Smooth muscle cell (in vitro differentiated cells): ENCODE data around the gene LFNG. TPM values are rescaled to one million over a fixed set of nuclear protein-coding genes. Genes with fewer than 3 reads are reported as not detected.

Experiments used
- DNase-seq: peaks from one replicate; lab custom pipeline; 2025; ENCODE audit not compliant: unreplicated experiment; lab: John Stamatoyannopoulos, UW
- H2AFZ ChIP-seq: fragments of 200-600 bp; sonication (generic); 2 replicates; pipeline ENCODE4 v1.6.0; 2016; ENCODE audit warnings: antibody characterized with exemption, low read depth, mild to moderate bottlenecking
- H3F3A ChIP-seq: fragments of 200-600 bp; sonication (generic); 2 replicates; pipeline ENCODE4 v1.6.0; 2017; ENCODE audit warnings: antibody characterized with exemption, low read depth
- H3K27ac ChIP-seq: fragments of 200-600 bp; sonication (generic); 2 replicates; pipeline ENCODE4 v1.5.1; 2016; ENCODE audit warnings: low read depth, mild to moderate bottlenecking
- H3K27me3 ChIP-seq: fragments of 200-600 bp; sonication (generic); 2 replicates; pipeline ENCODE4 v1.6.1; 2016; ENCODE audit warnings: low read depth, mild to moderate bottlenecking
- H3K36me3 ChIP-seq: fragments of 200-600 bp; sonication (generic); 2 replicates; pipeline ENCODE4 v1.5.1; 2016; ENCODE audit warnings: low read depth
- H3K4me1 ChIP-seq: fragments of 200-600 bp; sonication (generic); 2 replicates; pipeline ENCODE4 v1.5.1; 2016; ENCODE audit warnings: low read depth
- H3K4me2 ChIP-seq: fragments of 200-600 bp; sonication (generic); 2 replicates; pipeline ENCODE4 v1.6.0; 2016; ENCODE audit warnings: mild to moderate bottlenecking
- H3K4me3 ChIP-seq: fragments of 200-600 bp; sonication (generic); 2 replicates; pipeline ENCODE4 v1.5.1; 2016; ENCODE audit warnings: mild to moderate bottlenecking
- H3K79me2 ChIP-seq: fragments of 200-600 bp; sonication (generic); 2 replicates; pipeline ENCODE4 v1.6.0; 2016; ENCODE audit warnings: low read depth, mild to moderate bottlenecking
- H3K9ac ChIP-seq: fragments of 200-600 bp; sonication (generic); 2 replicates; pipeline ENCODE4 v1.6.0; 2016; ENCODE audit warnings: low read depth
- H3K9me3 ChIP-seq: fragments of 200-600 bp; sonication (generic); replicated peaks from 2 replicates; pipeline ENCODE4 v1.5.1; 2016; ENCODE audit warnings: low read depth
- H4K20me1 ChIP-seq: fragments of 200-600 bp; sonication (generic); 2 replicates; pipeline ENCODE4 v1.6.0; 2016; ENCODE audit warnings: low read depth
- WGBS: methylation state at CpG from one replicate; pipeline ENCODE4 v1.1.7; 2016; ENCODE audit warnings: low lambda C conversion rate; 5-methylcytosine and 5-hydroxymethylcytosine counted together
- polyA plus RNA-seq: library from polyadenylated mRNA; unstranded; fragments of >200 nt; fragmentation: Nextera tagmentation; extraction: Ambion mirVana; gene quantifications from 2 replicates; pipeline ENCODE4 v1.2.1, GENCODE V29; 2016
- total RNA-seq: library from RNA; depleted of rRNA; stranded (reverse); fragments of >200 nt; gene quantifications from 2 replicates; pipeline ENCODE4 v1.2.3, GENCODE V29; 2014
- TF ChIP-seq, protein P1 (sequence below): fragments of 200-600 bp; sonication (generic); IDR thresholded peaks from 2 replicates; pipeline ENCODE4 v1.5.1; 2017; ENCODE audit warnings: borderline replicate concordance, mild to moderate bottlenecking, antibody characterized with exemption; ENCODE audit not compliant: insufficient read depth, poor library complexity, severe bottlenecking

LFNG gene
- total and polyA plus RNA-seq, 2 experiments from 2014 or later = 6.0 to 9.8 TPM

DNA sequence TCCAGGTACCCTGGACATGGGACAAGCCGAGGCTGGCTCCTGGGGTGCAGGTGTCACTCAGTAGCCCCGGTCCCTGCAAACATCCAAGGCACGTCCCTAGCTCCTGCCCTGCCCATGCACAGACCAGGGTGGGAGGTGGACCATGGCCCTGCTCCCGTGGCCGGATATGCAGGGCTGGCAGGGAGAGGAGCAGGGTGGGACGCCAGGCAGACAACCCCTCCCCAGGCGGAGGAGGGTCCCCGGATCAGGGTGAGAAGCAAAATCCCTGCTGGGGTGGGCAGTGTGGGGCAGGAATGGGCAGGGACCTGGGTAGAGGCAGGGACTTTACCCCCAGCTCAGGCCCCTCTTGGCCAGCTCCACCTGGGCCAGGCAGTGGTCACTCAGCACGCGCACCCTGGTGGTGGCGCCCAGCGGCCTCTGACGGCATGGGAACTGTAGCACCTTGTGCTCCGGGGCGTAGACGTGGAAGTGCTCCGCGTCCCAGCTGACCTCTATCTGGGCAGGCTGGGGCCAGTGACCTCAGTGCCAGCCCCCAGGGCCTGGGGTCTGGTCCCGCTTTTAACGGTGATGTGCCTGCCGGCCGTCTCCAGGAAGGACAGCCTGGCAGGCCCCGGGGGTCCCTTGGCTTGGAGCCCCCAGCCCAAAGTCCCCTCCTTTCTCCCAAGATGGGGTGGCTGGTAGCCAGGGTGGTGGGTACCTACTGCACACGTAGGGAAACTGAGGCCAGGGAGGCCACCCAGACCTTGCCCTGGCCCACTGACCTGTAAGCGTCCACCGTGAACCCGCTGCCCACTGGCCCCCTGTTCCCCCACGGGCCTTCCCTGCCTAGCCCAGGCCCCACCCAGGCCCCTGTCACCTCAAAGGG lies 44.5 kb upstream of the LFNG start:
- no peak overlapping the region for H3K4me2 ChIP-seq
- H3F3A ChIP-seq = no peaks in the 10 kb centered on the region
- no peak overlapping the region for H3K9ac ChIP-seq
- H3K4me3 ChIP-seq = no peak overlapping the region
- H2AFZ ChIP-seq = no peak overlapping the region
- H3K27me3 ChIP-seq = no peaks in the 10 kb centered on the region
- DNase-seq = no peak
- H3K9me3 ChIP-seq = no peaks in the 10 kb centered on the region
- no peaks in the 10 kb centered on the region for H3K36me3 ChIP-seq
- no peaks in the 10 kb centered on the region for H3K79me2 ChIP-seq
- H3K4me1 ChIP-seq = peaks cover 15% of the 10 kb centered on the region
- WGBS = 90% methylated on average over 28 of the region's 28 CpGs
- TF ChIP-seq, protein P1, sequence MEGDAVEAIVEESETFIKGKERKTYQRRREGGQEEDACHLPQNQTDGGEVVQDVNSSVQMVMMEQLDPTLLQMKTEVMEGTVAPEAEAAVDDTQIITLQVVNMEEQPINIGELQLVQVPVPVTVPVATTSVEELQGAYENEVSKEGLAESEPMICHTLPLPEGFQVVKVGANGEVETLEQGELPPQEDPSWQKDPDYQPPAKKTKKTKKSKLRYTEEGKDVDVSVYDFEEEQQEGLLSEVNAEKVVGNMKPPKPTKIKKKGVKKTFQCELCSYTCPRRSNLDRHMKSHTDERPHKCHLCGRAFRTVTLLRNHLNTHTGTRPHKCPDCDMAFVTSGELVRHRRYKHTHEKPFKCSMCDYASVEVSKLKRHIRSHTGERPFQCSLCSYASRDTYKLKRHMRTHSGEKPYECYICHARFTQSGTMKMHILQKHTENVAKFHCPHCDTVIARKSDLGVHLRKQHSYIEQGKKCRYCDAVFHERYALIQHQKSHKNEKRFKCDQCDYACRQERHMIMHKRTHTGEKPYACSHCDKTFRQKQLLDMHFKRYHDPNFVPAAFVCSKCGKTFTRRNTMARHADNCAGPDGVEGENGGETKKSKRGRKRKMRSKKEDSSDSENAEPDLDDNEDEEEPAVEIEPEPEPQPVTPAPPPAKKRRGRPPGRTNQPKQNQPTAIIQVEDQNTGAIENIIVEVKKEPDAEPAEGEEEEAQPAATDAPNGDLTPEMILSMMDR = no peak
- H4K20me1 ChIP-seq = no peaks in the 10 kb centered on the region
- H3K27ac ChIP-seq = no peak overlapping the region

DNA sequence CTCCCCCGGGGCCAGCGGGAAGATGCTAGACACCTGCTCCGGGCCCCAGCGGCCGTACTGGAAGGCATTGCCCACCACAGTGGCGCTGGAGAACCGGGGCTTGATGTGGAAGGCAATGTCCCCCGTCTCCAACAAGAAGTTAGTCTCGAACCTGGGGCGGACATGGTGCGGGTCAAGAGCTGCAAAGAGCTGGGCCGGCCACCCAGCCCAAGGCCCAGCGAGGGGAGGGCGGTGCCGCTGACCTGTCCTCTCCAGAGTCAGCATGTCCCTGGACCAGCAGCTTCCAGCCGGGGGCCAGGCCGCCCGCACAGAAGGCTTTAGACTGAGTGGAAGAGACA lies 43.9 kb upstream of the LFNG start:
- TF ChIP-seq, protein P1 = no peak
- no peak overlapping the region for H3K4me2 ChIP-seq
- H3K79me2 ChIP-seq = no peaks in the 10 kb centered on the region
- no peaks in the 10 kb centered on the region for H3K36me3 ChIP-seq
- no peaks in the 10 kb centered on the region for H3K27me3 ChIP-seq
- no peak overlapping the region for H3K27ac ChIP-seq
- H3K9me3 ChIP-seq = no peaks in the 10 kb centered on the region
- H4K20me1 ChIP-seq = no peaks in the 10 kb centered on the region
- no peak overlapping the region for H3K9ac ChIP-seq
- H3K4me3 ChIP-seq = no peak overlapping the region
- no peak overlapping the region for H2AFZ ChIP-seq
- H3F3A ChIP-seq = no peaks in the 10 kb centered on the region
- H3K4me1 ChIP-seq = peaks cover 15% of the 10 kb centered on the region
- no peak for DNase-seq
- WGBS = 96% methylated on average over 18 of the region's 18 CpGs

DNA sequence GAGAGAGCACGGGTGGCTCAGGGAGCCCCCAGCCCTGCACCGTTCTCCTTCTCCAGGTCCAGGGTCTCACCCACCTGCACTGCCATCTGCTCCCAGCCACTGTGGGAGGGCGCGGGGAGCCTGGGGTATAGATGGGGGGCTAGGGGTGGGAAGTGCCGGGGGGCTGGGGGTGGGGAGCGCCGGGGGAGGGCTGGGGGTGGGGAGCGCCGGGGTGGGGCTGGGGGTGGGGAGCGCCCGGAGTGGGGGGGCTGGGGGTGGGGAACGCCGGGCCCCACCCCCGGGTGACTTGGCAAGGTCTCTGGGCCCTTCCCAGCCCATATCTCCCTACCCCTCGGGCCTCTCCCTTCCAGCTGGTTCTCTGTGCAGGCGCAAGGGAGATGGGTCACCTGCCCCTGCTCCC lies 43.3 kb upstream of the LFNG start, which contains the start of gene GRIFIN:
Gene GRIFIN (minus strand): TSS at position 101 of the 400 bp plus-strand sequence. CDS start 15 bp downstream, at position 86.
- no peaks in the 10 kb centered on the region for H4K20me1 ChIP-seq
- H3K9me3 ChIP-seq = no peaks in the 10 kb centered on the region
- H3K36me3 ChIP-seq = no peaks in the 10 kb centered on the region
- peaks cover 15% of the 10 kb centered on the region for H3K4me1 ChIP-seq
- H3K4me3 ChIP-seq = no peak within 1 kb of the TSS
- H3K27ac ChIP-seq = no peak within 1 kb of the TSS
- H3K4me2 ChIP-seq = no peak within 1 kb of the TSS
- WGBS = 96% methylated on average over 5 of the region's 16 CpGs
- TF ChIP-seq, protein P1 = no peak
- DNase-seq = no peak
- H3K79me2 ChIP-seq = no peaks in the 10 kb centered on the region
- H3F3A ChIP-seq = no peaks in the 10 kb centered on the region
- no peak within 1 kb of the TSS for H2AFZ ChIP-seq
- H3K9ac ChIP-seq = no peak within 1 kb of the TSS
- no peaks in the 10 kb centered on the region for H3K27me3 ChIP-seq
